HuH-7 (cell line): ENCODE results near the gene PTGDS.

Experiments
- DNase-seq: peaks from one replicate; pipeline ENCODE4 v3.0.0; 2011; ENCODE audit warnings: low spot score

PTGDS gene

GRCh38 chr9:137011156-137011555, 33.9 kb downstream of the PTGDS start:
- DNase-seq, result no peak

- DNase-seq, result no peak
Measured at GRCh38 chr9:137011907-137012675, 34.8 kb downstream of the PTGDS start.

GRCh38 chr9:137012694-137013570, 35.6 kb downstream of the PTGDS start:
- DNase-seq, result no peak

GRCh38 chr9:137013571-137013940, 36.3 kb downstream of the PTGDS start:
- no peak for DNase-seq

- no peak for DNase-seq
Measured at GRCh38 chr9:137014166-137014565, 36.9 kb downstream of the PTGDS start.

- DNase-seq, result no peak
Measured at GRCh38 chr9:137014776-137015539, 37.7 kb downstream of the PTGDS start.

- no peak for DNase-seq
Measured at GRCh38 chr9:137015540-137015930, 38.2 kb downstream of the PTGDS start.

- DNase-seq, result no peak
Measured at GRCh38 chr9:137015976-137016375, 38.7 kb downstream of the PTGDS start.

GRCh38 chr9:137016436-137016835, 39.1 kb downstream of the PTGDS start:
- no peak for DNase-seq

GRCh38 chr9:137017071-137017470, 39.8 kb downstream of the PTGDS start:
- no peak for DNase-seq

GRCh38 chr9:137017791-137018497, 40.6 kb downstream of the PTGDS start:
- no peak for DNase-seq

- DNase-seq, result no peak
Measured at GRCh38 chr9:137018761-137019559, 41.7 kb downstream of the PTGDS start.

GRCh38 chr9:137019891-137020683, 42.8 kb downstream of the PTGDS start:
- no peak for DNase-seq

- no peak for DNase-seq
Measured at GRCh38 chr9:137020771-137021567, 43.7 kb downstream of the PTGDS start.

- no peak for DNase-seq
Measured at GRCh38 chr9:137021568-137021978, 44.3 kb downstream of the PTGDS start.

GRCh38 chr9:137021979-137022661, 44.8 kb downstream of the PTGDS start:
- DNase-seq, result peak; percentile 90

- no peak for DNase-seq
Measured at GRCh38 chr9:137022662-137023008, 45.3 kb downstream of the PTGDS start.

GRCh38 chr9:137023157-137023556, 45.9 kb downstream of the PTGDS start:
- DNase-seq, result no peak

GRCh38 chr9:137023583-137023991, 46.3 kb downstream of the PTGDS start:
- no peak for DNase-seq
